ENCODE results near the gene NFXL1.

DNA sequence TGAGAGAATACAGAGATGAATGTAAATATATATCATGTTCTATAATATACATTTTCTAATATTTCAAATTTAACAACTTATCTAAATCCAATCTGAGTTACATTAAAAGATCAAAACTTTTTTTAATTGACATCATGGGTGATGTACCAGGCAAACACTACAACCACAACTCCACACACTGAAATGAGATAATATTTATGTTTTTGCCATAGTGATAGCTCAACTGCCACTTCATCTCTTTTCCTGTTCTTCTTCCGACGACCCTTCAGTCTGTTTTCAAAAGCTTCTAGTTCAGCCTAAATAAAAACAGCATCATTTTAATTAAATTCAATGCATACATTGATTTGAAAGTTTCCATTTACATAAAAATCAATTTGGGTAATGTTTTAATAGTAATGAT lies 66.3 kb downstream of the NFXL1 start:
- TF ChIP-seq, protein P1, sequence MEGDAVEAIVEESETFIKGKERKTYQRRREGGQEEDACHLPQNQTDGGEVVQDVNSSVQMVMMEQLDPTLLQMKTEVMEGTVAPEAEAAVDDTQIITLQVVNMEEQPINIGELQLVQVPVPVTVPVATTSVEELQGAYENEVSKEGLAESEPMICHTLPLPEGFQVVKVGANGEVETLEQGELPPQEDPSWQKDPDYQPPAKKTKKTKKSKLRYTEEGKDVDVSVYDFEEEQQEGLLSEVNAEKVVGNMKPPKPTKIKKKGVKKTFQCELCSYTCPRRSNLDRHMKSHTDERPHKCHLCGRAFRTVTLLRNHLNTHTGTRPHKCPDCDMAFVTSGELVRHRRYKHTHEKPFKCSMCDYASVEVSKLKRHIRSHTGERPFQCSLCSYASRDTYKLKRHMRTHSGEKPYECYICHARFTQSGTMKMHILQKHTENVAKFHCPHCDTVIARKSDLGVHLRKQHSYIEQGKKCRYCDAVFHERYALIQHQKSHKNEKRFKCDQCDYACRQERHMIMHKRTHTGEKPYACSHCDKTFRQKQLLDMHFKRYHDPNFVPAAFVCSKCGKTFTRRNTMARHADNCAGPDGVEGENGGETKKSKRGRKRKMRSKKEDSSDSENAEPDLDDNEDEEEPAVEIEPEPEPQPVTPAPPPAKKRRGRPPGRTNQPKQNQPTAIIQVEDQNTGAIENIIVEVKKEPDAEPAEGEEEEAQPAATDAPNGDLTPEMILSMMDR (IDR thresholded peaks at IDR 0.05) = no peak
- TF ChIP-seq POLR2A (IDR thresholded peaks at IDR 0.05) = no peak

All from testis (tissue), 2 donors.